ENCODE measurements around the gene ANAPC4. TPM values are rescaled to one million over a fixed set of nuclear protein-coding genes. Genes with fewer than 3 reads are reported as not detected.

Gene ANAPC4
- total and polyA plus RNA-seq, 2 donors (not counting 1 experiment from before 2014, with no cell fraction given), result 15.9 to 27.1 TPM

GRCh38 chr4:25450491-25450901, 73.4 kb downstream of the ANAPC4 start:
- DNase-seq (ENCODE audit: low read depth in 2 of 2), result no peak
- H3K4me2 ChIP-seq (ENCODE audit: extremely low read depth, insufficient read depth, low read length), result no peak overlapping the region
- H3K4me3 ChIP-seq (replicated peaks in 1 of 4; ENCODE audit: control extremely low read depth in 1 of 4, insufficient read depth in 1 of 4, low read depth in 3 of 4, low read length in 4 of 4), result no peak overlapping the region
- H3K4me1 ChIP-seq (ENCODE audit: control insufficient read depth, extremely low read depth, insufficient read depth, low read length), result no peaks in the 10 kb centered on the region
- H3K9me3 ChIP-seq (ENCODE audit: control insufficient read depth, insufficient read depth, low read depth, low read length), result no peaks in the 10 kb centered on the region
- H4K20me1 ChIP-seq (ENCODE audit: control insufficient read depth, extremely low read depth, insufficient read depth, low read length), result no peaks in the 10 kb centered on the region
- no peaks in the 10 kb centered on the region for H3K36me3 ChIP-seq (ENCODE audit: control insufficient read depth, insufficient read depth, low read length)
- H3K79me2 ChIP-seq (ENCODE audit: control insufficient read depth, insufficient read depth, low read length), result no peaks in the 10 kb centered on the region
- TF ChIP-seq EZH2 (IDR thresholded peaks at IDR 0.05; ENCODE audit: low read length, missing control alignments) (no peak), CTCF (conservative IDR thresholded peaks at IDR 0.05 in 1 of 2, IDR thresholded peaks at IDR 0.05 in 1 of 2; ENCODE audit: low read depth in 1 of 2, low read length in 2 of 2) (no peak)
- no peak overlapping the region for H3K9ac ChIP-seq (ENCODE audit: insufficient read depth, low read length)
- no peak overlapping the region for H3K27ac ChIP-seq (ENCODE audit: insufficient read depth, low read length)
- H3K27me3 ChIP-seq (ENCODE audit: control insufficient read depth, insufficient read depth, low read length), result no peaks in the 10 kb centered on the region
- H2AFZ ChIP-seq (ENCODE audit: low read length), result no peak overlapping the region

- no peaks in the 10 kb centered on the region for H3K27me3 ChIP-seq (ENCODE audit: control insufficient read depth, insufficient read depth, low read length)
- H3K9ac ChIP-seq (ENCODE audit: insufficient read depth, low read length), result no peak overlapping the region
- H3K4me2 ChIP-seq (ENCODE audit: extremely low read depth, insufficient read depth, low read length), result no peak overlapping the region
Measured at GRCh38 chr4:25451676-25452075, 74.6 kb downstream of the ANAPC4 start.

GRCh38 chr4:25452081-25452480, 75.0 kb downstream of the ANAPC4 start:
- Histone ChIP-seq H2AFZ (ENCODE audit: low read length) (no peak overlapping the region), H3K4me1 (ENCODE audit: control insufficient read depth, extremely low read depth, insufficient read depth, low read length) (peaks cover 2% of the 10 kb centered on the region), H3K4me3 (replicated peaks in 1 of 4; ENCODE audit: control extremely low read depth in 1 of 4, insufficient read depth in 1 of 4, low read depth in 3 of 4, low read length in 4 of 4) (no peak overlapping the region), H3K27ac (ENCODE audit: insufficient read depth, low read length) (no peak overlapping the region), H4K20me1 (ENCODE audit: control insufficient read depth, extremely low read depth, insufficient read depth, low read length) (no peaks in the 10 kb centered on the region), H3K4me2 (ENCODE audit: extremely low read depth, insufficient read depth, low read length) (no peak overlapping the region), H3K36me3 (ENCODE audit: control insufficient read depth, insufficient read depth, low read length) (no peaks in the 10 kb centered on the region), H3K9ac (ENCODE audit: insufficient read depth, low read length) (no peak overlapping the region), H3K9me3 (ENCODE audit: control insufficient read depth, insufficient read depth, low read depth, low read length) (no peaks in the 10 kb centered on the region), H3K79me2 (ENCODE audit: control insufficient read depth, insufficient read depth, low read length) (no peaks in the 10 kb centered on the region), H3K27me3 (ENCODE audit: control insufficient read depth, insufficient read depth, low read length) (no peaks in the 10 kb centered on the region)
- no peak for DNase-seq (ENCODE audit: low read depth in 2 of 2)
- TF ChIP-seq CTCF (conservative IDR thresholded peaks at IDR 0.05 in 1 of 2, IDR thresholded peaks at IDR 0.05 in 1 of 2; ENCODE audit: low read depth in 1 of 2, low read length in 2 of 2), result no peak
- no peak for TF ChIP-seq EZH2 (IDR thresholded peaks at IDR 0.05; ENCODE audit: low read length, missing control alignments)

More at GRCh38 chr4:25451676-25452075, 74.6 kb downstream of the ANAPC4 start:
- Histone ChIP-seq H3K27ac (ENCODE audit: insufficient read depth, low read length) (no peak overlapping the region), H3K9me3 (ENCODE audit: control insufficient read depth, insufficient read depth, low read depth, low read length) (no peaks in the 10 kb centered on the region), H3K36me3 (ENCODE audit: control insufficient read depth, insufficient read depth, low read length) (no peaks in the 10 kb centered on the region), H4K20me1 (ENCODE audit: control insufficient read depth, extremely low read depth, insufficient read depth, low read length) (no peaks in the 10 kb centered on the region), H2AFZ (ENCODE audit: low read length) (no peak overlapping the region), H3K4me1 (ENCODE audit: control insufficient read depth, extremely low read depth, insufficient read depth, low read length) (peaks cover under 1% of the 10 kb centered on the region), H3K79me2 (ENCODE audit: control insufficient read depth, insufficient read depth, low read length) (no peaks in the 10 kb centered on the region), H3K4me3 (replicated peaks in 1 of 4; ENCODE audit: control extremely low read depth in 1 of 4, insufficient read depth in 1 of 4, low read depth in 3 of 4, low read length in 4 of 4) (no peak overlapping the region)
- no peak for DNase-seq (ENCODE audit: low read depth in 2 of 2)
- TF ChIP-seq EZH2 (IDR thresholded peaks at IDR 0.05; ENCODE audit: low read length, missing control alignments) (no peak), CTCF (conservative IDR thresholded peaks at IDR 0.05 in 1 of 2, IDR thresholded peaks at IDR 0.05 in 1 of 2; ENCODE audit: low read depth in 1 of 2, low read length in 2 of 2) (no peak)

Measured in fibroblast of lung (primary cell).